ENCODE measurements around the gene TTC9C. TPM values are rescaled to one million over a fixed set of nuclear protein-coding genes. Genes with fewer than 3 reads are reported as not detected.
A peak's percentile ranks its signal among the peaks of the same experiment; 100 is the strongest.
"Not testable (repeated sequence)": the region's sequence is repeated elsewhere in the genome, so short reads cannot be mapped to it uniquely, and the experiment has no call there.

Gene TTC9C
- polyA plus RNA-seq, 4 donors, result 13.5 to 36.9 (median 31.4) TPM

DNA sequence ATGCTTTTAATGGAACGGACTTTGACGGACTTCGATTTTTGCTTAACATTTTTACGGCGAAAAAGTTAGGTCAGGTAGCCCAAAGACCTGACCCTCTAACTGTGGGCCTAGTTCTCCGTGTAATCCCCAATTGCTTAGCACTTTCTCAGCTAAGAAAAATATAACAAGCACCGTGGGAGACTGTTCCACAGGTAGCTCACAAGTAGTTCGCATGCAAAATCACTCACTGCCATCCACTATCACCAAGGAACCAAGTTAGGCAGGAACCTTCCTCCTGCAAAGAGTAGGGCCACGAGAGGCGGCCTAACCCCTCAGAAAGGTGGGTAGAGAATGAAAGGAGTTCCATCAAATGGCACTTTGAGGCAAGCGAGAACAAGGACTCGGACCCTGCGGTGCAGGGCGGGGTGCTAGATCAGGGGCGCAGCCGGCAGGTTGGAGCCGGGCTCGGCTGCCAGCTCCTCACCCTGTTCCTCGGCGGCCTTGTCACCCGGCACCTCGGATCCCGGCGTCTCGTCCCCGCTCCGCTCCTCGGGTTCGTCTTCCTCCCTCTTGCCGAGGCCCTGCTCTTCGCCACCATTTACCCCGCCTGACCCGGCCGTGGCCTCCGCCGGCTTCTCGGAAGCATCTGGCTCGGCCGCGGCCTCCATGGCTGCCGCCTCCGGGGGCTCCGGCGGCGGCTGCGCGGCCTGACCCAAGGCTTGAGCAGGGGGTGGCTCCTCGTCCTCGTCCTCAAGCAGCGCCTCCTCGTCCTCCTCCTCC is 2.0 kb upstream of the TTC9C start:
- Histone ChIP-seq H3K4me1 (ENCODE audit: control insufficient read depth in 3 of 3, insufficient read depth in 2 of 3, low read depth in 1 of 3, low read length in 2 of 3) (peaks cover 2 to 10% (median 2%) of the 10 kb centered on the region in 3 donors), H3K27ac (ENCODE audit: low read depth in 1 of 3, low read length in 2 of 3) (peak overlapping the region; percentile 90 to 95 (median 95)), H3K36me3 (ENCODE audit: control insufficient read depth in 3 of 3, insufficient read depth in 2 of 3, low read depth in 1 of 3, low read length in 3 of 3) (peaks cover 14 to 32% (median 18%) of the 10 kb centered on the region in 3 donors), H3K4me3 (ENCODE audit: low read depth in 1 of 3, low read length in 3 of 3) (peak overlapping the region; percentile 81 to 83 (median 82)), H3K27me3 (ENCODE audit: control insufficient read depth in 3 of 3, insufficient read depth in 3 of 3, low read length in 3 of 3) (no peaks in the 10 kb centered on the region), H3K9me3 (ENCODE audit: control insufficient read depth in 2 of 2, insufficient read depth in 1 of 2, low read depth in 1 of 2, low read length in 1 of 2) (no peaks in the 10 kb centered on the region)
- FAIRE-seq, result no peak
- 0 to 1% (median 0%) methylated on average over 46 to 51 of the region's 51 CpGs for WGBS, 3 donors
- DNase-seq, result peak in 1 of 2 donors; percentile 28

DNA sequence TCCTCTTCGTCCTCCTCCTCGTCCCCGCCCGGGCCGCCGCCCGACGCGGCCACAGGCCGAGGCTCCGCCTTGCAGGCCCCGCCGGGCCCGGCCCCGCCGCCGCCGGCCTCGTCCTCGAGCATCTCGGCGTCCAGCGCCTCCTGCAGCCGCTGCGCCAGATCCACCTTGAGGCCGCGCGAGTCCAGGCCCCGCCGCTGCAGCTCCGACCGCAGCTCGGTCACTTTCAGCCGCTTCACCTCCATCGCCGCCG is 1.4 kb upstream of the TTC9C start:
- H3K4me3 ChIP-seq (ENCODE audit: low read depth in 1 of 3, low read length in 3 of 3), result peak overlapping the region; percentile 81 to 83 (median 82)
- WGBS, 3 donors, result 1% methylated on average over 15 to 37 of the region's 37 CpGs; no CpG with 5 or more reads in 1 of the 3 donors
- H3K27me3 ChIP-seq (ENCODE audit: control insufficient read depth in 3 of 3, insufficient read depth in 3 of 3, low read length in 3 of 3), result no peaks in the 10 kb centered on the region
- peaks cover 11 to 32% (median 18%) of the 10 kb centered on the region in 3 donors for H3K36me3 ChIP-seq (ENCODE audit: control insufficient read depth in 3 of 3, insufficient read depth in 2 of 3, low read depth in 1 of 3, low read length in 3 of 3)
- H3K4me1 ChIP-seq (ENCODE audit: control insufficient read depth in 3 of 3, insufficient read depth in 2 of 3, low read depth in 1 of 3, low read length in 2 of 3), result peaks cover 2 to 10% (median 2%) of the 10 kb centered on the region in 3 donors
- H3K27ac ChIP-seq (ENCODE audit: low read depth in 1 of 3, low read length in 2 of 3), result peak overlapping the region; percentile 90 to 95 (median 95)
- no peaks in the 10 kb centered on the region for H3K9me3 ChIP-seq (ENCODE audit: control insufficient read depth in 2 of 2, insufficient read depth in 1 of 2, low read depth in 1 of 2, low read length in 1 of 2)
- FAIRE-seq, result no peak
- DNase-seq, result no peak

DNA sequence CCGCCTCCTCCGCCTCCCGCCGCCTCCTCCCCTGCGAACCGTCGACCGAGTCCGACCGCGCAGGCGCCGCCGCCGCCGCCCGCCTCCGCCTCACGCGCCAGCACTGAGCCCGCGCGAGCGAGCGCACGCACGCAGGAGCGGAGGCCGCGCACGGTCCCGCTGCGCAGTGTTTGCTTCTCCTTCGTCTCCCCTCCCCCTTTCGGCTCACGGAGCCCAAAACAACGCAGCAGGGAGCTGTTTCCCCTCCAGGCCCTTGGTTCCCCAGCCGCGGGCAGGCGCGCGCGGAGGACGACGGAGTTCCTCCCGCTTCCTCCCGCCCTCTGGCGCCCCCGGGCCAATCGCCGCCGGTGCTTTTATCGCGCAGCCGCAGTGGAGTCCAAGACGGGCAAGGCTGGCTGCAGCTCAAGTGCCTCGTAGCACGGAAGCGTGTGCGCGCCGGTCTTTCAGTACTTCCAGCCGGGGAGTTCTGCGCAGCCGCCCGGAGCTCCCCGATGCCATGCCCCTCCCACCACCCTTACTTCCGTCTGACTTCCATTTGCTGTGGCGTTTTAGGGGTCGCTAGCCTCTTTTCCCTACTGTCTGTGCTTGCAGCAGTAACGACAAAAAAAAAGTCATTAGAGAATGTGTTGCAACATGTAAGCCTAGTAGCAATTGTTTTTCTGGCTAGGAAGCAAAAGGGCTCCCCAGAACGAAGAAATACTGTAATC is 968 bp upstream of the TTC9C start, which contains the start of gene HNRNPUL2:
Gene HNRNPUL2, minus strand, starts transcription at position 293 of the 707 bp plus-strand sequence. CDS start 301 bp downstream, outside the sequence.
- Histone ChIP-seq H3K4me1 (ENCODE audit: control insufficient read depth in 3 of 3, insufficient read depth in 2 of 3, low read depth in 1 of 3, low read length in 2 of 3) (peaks cover 2 to 10% (median 2%) of the 10 kb centered on the region in 3 donors), H3K27me3 (ENCODE audit: control insufficient read depth in 3 of 3, insufficient read depth in 3 of 3, low read length in 3 of 3) (no peaks in the 10 kb centered on the region), H3K36me3 (ENCODE audit: control insufficient read depth in 3 of 3, insufficient read depth in 2 of 3, low read depth in 1 of 3, low read length in 3 of 3) (peaks cover 7 to 29% (median 13%) of the 10 kb centered on the region in 3 donors), H3K27ac (ENCODE audit: low read depth in 1 of 3, low read length in 2 of 3) (peak within 1 kb of the TSS; percentile 90 to 95 (median 95)), H3K9me3 (ENCODE audit: control insufficient read depth in 2 of 2, insufficient read depth in 1 of 2, low read depth in 1 of 2, low read length in 1 of 2) (no peaks in the 10 kb centered on the region), H3K4me3 (ENCODE audit: low read depth in 1 of 3, low read length in 3 of 3) (peak within 1 kb of the TSS; percentile 81 to 83 (median 82))
- WGBS, 3 donors, result 0 to 1% (median 1%) methylated on average over 61 to 72 of the region's 72 CpGs
- FAIRE-seq (no peak), DNase-seq (peak; percentile 99 to 100)

DNA sequence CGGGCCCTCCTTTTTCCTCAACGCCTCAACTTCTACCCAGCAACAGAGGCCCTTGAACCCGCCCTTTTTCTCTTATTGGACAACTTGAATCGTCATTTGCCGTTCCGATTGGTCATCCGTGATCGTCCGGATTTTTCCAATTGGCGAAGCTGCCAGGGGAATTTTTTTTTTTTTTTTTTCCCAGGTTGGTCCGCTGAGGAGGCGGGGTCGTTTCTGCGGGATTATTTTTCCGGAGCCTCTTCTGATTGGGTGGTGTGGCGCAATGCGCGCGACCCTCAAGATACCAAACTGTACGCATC is 465 bp upstream of the TTC9C start:
- 0 to 1% (median 1%) methylated on average over 20 of the region's 20 CpGs for WGBS, 3 donors
- peak overlapping the region; percentile 79 to 82 (median 81) for H3K4me3 ChIP-seq (ENCODE audit: low read depth in 1 of 3, low read length in 3 of 3)
- no peak for FAIRE-seq
- no peaks in the 10 kb centered on the region for H3K27me3 ChIP-seq (ENCODE audit: control insufficient read depth in 3 of 3, insufficient read depth in 3 of 3, low read length in 3 of 3)
- H3K9me3 ChIP-seq (ENCODE audit: control insufficient read depth in 2 of 2, insufficient read depth in 1 of 2, low read depth in 1 of 2, low read length in 1 of 2), result no peaks in the 10 kb centered on the region
- H3K36me3 ChIP-seq (ENCODE audit: control insufficient read depth in 3 of 3, insufficient read depth in 2 of 3, low read depth in 1 of 3, low read length in 3 of 3), result peaks cover 5 to 25% (median 8%) of the 10 kb centered on the region in 3 donors
- H3K4me1 ChIP-seq (ENCODE audit: control insufficient read depth in 3 of 3, insufficient read depth in 2 of 3, low read depth in 1 of 3, low read length in 2 of 3), result peaks cover 2 to 10% (median 2%) of the 10 kb centered on the region in 3 donors
- H3K27ac ChIP-seq (ENCODE audit: low read depth in 1 of 3, low read length in 2 of 3), result peak overlapping the region; percentile 90 to 95 (median 95)
- peak; percentile 98 to 99 for DNase-seq

DNA sequence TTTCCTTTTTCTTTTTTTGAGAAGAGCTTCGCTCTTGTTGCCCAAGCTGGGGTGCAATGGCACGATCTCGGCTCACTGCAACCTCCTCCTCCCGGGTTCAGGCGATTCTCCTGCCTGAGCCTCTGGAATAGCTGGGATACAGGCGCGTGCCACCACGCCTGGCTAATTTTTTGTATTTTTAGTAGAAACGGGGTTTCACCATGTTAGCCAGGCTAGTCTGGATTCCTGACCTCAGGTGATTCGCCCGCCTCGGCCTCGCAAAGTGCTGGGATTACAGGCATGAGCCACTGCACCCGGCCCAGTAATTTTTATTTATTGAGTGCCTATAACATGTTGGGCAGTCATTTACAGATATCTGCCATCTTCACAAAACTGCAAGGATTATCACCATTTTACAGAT is 1.8 kb downstream of the TTC9C start:
- not testable (repeated sequence) for DNase-seq; H3K4me1 ChIP-seq (ENCODE audit: control insufficient read depth in 3 of 3, insufficient read depth in 2 of 3, low read depth in 1 of 3, low read length in 2 of 3); FAIRE-seq; H3K27me3 ChIP-seq (ENCODE audit: control insufficient read depth in 3 of 3, insufficient read depth in 3 of 3, low read length in 3 of 3); H3K4me3 ChIP-seq (ENCODE audit: low read depth in 1 of 3, low read length in 3 of 3); H3K27ac ChIP-seq (ENCODE audit: low read depth in 1 of 3, low read length in 2 of 3); H3K9me3 ChIP-seq (ENCODE audit: control insufficient read depth in 2 of 2, insufficient read depth in 1 of 2, low read depth in 1 of 2, low read length in 1 of 2)
- 73 to 86% (median 73%) methylated on average over 14 of the region's 14 CpGs for WGBS, 3 donors
- H3K36me3 ChIP-seq (ENCODE audit: control insufficient read depth in 3 of 3, insufficient read depth in 2 of 3, low read depth in 1 of 3, low read length in 3 of 3), result peaks cover 3 to 31% (median 4%) of the 10 kb centered on the region in 3 donors

GRCh38 chr11:62732830-62733229 is 4.5 kb downstream of the TTC9C start:
- Histone ChIP-seq H3K27me3 (ENCODE audit: control insufficient read depth in 3 of 3, insufficient read depth in 3 of 3, low read length in 3 of 3) (no peaks in the 10 kb centered on the region), H3K4me1 (ENCODE audit: control insufficient read depth in 3 of 3, insufficient read depth in 2 of 3, low read depth in 1 of 3, low read length in 2 of 3) (peaks cover 2% of the 10 kb centered on the region in 3 donors), H3K4me3 (ENCODE audit: low read depth in 1 of 3, low read length in 3 of 3) (no peak overlapping the region), H3K9me3 (ENCODE audit: control insufficient read depth in 2 of 2, insufficient read depth in 1 of 2, low read depth in 1 of 2, low read length in 1 of 2) (no peaks in the 10 kb centered on the region), H3K27ac (ENCODE audit: low read depth in 1 of 3, low read length in 2 of 3) (no peak overlapping the region), H3K36me3 (ENCODE audit: control insufficient read depth in 3 of 3, insufficient read depth in 2 of 3, low read depth in 1 of 3, low read length in 3 of 3) (peaks cover 4 to 45% (median 7%) of the 10 kb centered on the region in 3 donors)
- FAIRE-seq, result no peak
- 74 to 88% (median 77%) methylated on average over 2 of the region's 2 CpGs for WGBS, 3 donors
- no peak for DNase-seq

- Histone ChIP-seq H3K36me3 (ENCODE audit: control insufficient read depth in 3 of 3, insufficient read depth in 2 of 3, low read depth in 1 of 3, low read length in 3 of 3) (peaks cover 4 to 66% (median 16%) of the 10 kb centered on the region in 3 donors), H3K9me3 (ENCODE audit: control insufficient read depth in 2 of 2, insufficient read depth in 1 of 2, low read depth in 1 of 2, low read length in 1 of 2) (no peaks in the 10 kb centered on the region), H3K27ac (ENCODE audit: low read depth in 1 of 3, low read length in 2 of 3) (no peak overlapping the region), H3K4me1 (ENCODE audit: control insufficient read depth in 3 of 3, insufficient read depth in 2 of 3, low read depth in 1 of 3, low read length in 2 of 3) (no peaks in the 10 kb centered on the region), H3K27me3 (ENCODE audit: control insufficient read depth in 3 of 3, insufficient read depth in 3 of 3, low read length in 3 of 3) (no peaks in the 10 kb centered on the region), H3K4me3 (ENCODE audit: low read depth in 1 of 3, low read length in 3 of 3) (no peak overlapping the region)
- no peak for FAIRE-seq
- DNase-seq, result no peak
Measured at GRCh38 chr11:62737196-62737595, 8.9 kb downstream of the TTC9C start.

GRCh38 chr11:62747475-62748160 is 19.3 kb downstream of the TTC9C start:
- peaks cover 2 to 23% (median 3%) of the 10 kb centered on the region in 3 donors for H3K36me3 ChIP-seq (ENCODE audit: control insufficient read depth in 3 of 3, insufficient read depth in 2 of 3, low read depth in 1 of 3, low read length in 3 of 3)
- WGBS, 3 donors, result 76 to 84% (median 81%) methylated on average over 9 of the region's 9 CpGs
- no peak overlapping the region for H3K27ac ChIP-seq (ENCODE audit: low read depth in 1 of 3, low read length in 2 of 3)
- H3K27me3 ChIP-seq (ENCODE audit: control insufficient read depth in 3 of 3, insufficient read depth in 3 of 3, low read length in 3 of 3), result no peaks in the 10 kb centered on the region
- DNase-seq, result no peak
- peaks cover 0 to under 1% (median 0%) of the 10 kb centered on the region in 3 donors for H3K4me1 ChIP-seq (ENCODE audit: control insufficient read depth in 3 of 3, insufficient read depth in 2 of 3, low read depth in 1 of 3, low read length in 2 of 3)
- no peak for FAIRE-seq
- no peaks in the 10 kb centered on the region for H3K9me3 ChIP-seq (ENCODE audit: control insufficient read depth in 2 of 2, insufficient read depth in 1 of 2, low read depth in 1 of 2, low read length in 1 of 2)
- no peak overlapping the region for H3K4me3 ChIP-seq (ENCODE audit: low read depth in 1 of 3, low read length in 3 of 3)
